GM10266 (cell line): Measurements from ENCODE around the gene HTR1A.

Source experiments
- DNase-seq: peaks from one replicate; pipeline ENCODE4 v3.0.0; 2012; ENCODE audit errors: extremely low spot score
- TF ChIP-seq, protein P1 (sequence below): IDR thresholded peaks from 2 replicates; pipeline ENCODE4 v1.5.1; 2012; ENCODE audit warnings: mild to moderate bottlenecking, low read depth; ENCODE audit not compliant: control insufficient read depth, insufficient read depth; ENCODE audit errors: missing control alignments

The HTR1A gene

DNA sequence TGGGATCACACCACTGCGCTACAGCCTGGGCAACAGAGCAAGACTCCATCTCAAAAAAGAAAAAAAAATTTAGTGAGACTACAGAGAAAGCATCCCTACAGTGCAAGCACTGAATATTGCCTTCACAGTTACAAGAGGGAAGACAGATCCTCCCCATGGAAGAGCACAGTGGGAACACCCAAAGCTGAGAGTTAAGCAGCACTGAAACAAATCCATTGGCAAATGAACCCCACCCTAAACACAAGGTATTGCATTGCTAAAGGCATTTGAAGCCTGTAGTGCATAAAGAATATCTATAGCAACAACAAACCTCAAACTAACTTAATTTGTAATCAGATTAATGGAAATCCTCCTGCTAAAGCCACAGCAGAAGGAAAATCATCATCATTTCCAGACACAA lies 27.1 kb downstream of the HTR1A start:
- TF ChIP-seq, protein P1, sequence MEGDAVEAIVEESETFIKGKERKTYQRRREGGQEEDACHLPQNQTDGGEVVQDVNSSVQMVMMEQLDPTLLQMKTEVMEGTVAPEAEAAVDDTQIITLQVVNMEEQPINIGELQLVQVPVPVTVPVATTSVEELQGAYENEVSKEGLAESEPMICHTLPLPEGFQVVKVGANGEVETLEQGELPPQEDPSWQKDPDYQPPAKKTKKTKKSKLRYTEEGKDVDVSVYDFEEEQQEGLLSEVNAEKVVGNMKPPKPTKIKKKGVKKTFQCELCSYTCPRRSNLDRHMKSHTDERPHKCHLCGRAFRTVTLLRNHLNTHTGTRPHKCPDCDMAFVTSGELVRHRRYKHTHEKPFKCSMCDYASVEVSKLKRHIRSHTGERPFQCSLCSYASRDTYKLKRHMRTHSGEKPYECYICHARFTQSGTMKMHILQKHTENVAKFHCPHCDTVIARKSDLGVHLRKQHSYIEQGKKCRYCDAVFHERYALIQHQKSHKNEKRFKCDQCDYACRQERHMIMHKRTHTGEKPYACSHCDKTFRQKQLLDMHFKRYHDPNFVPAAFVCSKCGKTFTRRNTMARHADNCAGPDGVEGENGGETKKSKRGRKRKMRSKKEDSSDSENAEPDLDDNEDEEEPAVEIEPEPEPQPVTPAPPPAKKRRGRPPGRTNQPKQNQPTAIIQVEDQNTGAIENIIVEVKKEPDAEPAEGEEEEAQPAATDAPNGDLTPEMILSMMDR, result no peak
- DNase-seq, result no peak

DNA sequence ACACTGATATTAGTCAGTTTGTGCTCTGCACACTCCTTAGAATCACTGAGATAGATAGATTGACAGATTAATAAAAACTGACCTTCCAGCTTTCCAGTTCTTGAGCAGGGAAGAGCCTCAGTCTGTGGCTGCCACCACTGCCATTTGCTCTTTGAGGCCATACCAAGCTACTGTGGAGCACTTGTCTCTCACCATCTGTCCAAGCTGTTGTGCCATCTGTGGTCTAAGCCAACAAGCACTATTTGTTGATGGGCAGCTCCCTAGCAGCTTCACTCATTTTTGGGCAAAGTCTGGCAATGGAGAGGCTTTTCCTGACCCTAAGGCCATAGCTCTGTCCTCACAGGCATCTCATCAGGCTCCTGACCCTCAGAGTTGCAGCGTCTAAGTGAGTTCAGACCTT lies 30.4 kb downstream of the HTR1A start:
- TF ChIP-seq, protein P1, result no peak
- DNase-seq, result no peak

DNA sequence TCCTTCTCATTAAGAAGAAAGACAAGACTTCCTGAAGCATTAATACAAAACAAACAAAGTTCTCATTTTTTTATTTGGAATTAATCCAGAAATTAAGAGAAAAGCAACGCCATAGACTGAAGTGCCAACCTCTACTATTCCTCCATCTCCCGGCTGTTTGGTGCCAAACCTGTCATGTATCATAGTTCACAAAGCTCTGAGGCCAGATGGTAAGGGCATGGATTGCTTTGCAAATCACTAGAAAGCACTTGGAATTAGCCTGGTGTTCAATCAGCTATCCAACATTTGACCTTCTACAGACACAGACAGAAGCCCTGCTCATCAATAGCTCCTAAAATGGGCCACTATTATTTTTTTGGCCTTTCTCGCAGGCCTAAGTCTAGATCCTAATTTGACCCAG lies 33.8 kb downstream of the HTR1A start:
- no peak for DNase-seq
- TF ChIP-seq, protein P1, result no peak

GRCh38 chr5:63923914-63924313 lies 38.3 kb downstream of the HTR1A start:
- DNase-seq, result no peak
- TF ChIP-seq, protein P1, result no peak

GRCh38 chr5:63919763-63920478 lies 42.3 kb downstream of the HTR1A start:
- no peak for DNase-seq
- TF ChIP-seq, protein P1, result no peak

DNA sequence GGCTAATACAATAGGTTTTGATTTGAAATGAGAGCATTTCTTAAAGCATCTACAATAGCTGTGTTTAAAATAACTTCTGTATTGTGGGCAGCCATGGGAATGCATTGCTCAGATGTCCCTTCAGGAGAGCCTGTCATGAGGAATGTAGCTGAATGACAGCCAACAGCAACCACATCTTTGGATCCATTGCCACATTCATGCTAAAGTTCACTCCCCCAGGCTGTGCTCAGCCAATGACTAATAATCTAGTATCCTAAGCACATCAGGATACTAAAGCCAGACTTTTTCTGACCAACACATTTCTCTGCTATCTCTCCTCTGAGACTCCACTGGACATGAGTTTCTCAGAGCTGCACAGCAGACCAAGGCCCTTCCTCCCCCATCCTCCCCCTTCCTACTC lies 45.5 kb downstream of the HTR1A start:
- TF ChIP-seq, protein P1, result no peak

DNA sequence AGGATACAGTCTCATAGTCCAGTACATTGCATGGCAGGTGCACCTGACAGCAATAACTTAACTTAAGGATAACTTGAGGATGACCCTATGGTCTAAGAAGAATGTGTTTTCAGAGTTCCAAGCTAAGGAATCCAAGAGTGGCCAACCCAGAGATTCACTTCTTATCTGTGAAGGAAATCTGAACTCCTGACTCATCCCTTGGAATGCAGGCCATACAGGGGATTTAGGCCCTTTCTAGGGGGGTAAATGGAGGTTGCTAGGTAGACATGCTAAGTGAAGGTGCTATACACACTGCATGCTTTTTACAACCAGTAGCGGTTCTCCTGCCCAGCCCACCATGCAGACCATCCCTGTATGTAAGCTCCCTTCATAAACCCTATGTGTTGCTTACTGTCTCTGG lies 50.4 kb downstream of the HTR1A start:
- TF ChIP-seq, protein P1, result no peak
- DNase-seq, result no peak

More for the DNA sequence above, 45.5 kb downstream of the HTR1A start:
- DNase-seq, result no peak
